OCI-LY7 (cell line): Measurements from ENCODE around the gene RAB3IL1. TPM values are rescaled to one million over a fixed set of nuclear protein-coding genes. Genes with fewer than 3 reads are reported as not detected.

ENCODE experiments used
- BruUV-seq: library from RNA; stranded (reverse); fragments of 400-500 nt; replicated peaks from 2 replicates; lab custom pipeline; 2021; lab: Mats Ljungman, UMichigan
- CTCF ChIA-PET: fragments of 300-600 bp; sonication (Branson Sonifier 250); formaldehyde crosslinking; loops from one replicate; lab custom pipeline; 2022; ENCODE audit warnings: antibody characterized with exemption; ENCODE audit not compliant: unreplicated experiment; lab: Charles Lee
- POLR2A ChIA-PET: fragments of 300-600 bp; sonication (Branson Sonifier 250); formaldehyde crosslinking; loops from one replicate; lab custom pipeline; 2022; ENCODE audit warnings: antibody characterized with exemption; lab: Charles Lee
- DNase-seq: peaks from one replicate; pipeline ENCODE4 v3.0.0-alpha.2; 2015; ENCODE audit warnings: low spot score
- H2AFZ ChIP-seq: fragments of 200-600 bp; sonication (generic), shearing (Covaris generic); 2 replicates; pipeline ENCODE4 v1.6.1; 2014; ENCODE audit warnings: mild to moderate bottlenecking, antibody characterized with exemption, low read length, moderate library complexity
- H3K27ac ChIP-seq: fragments of 200-600 bp; sonication (generic); 2 replicates; pipeline ENCODE4 v1.5.1; 2014; ENCODE audit warnings: mixed run types, low read depth, mild to moderate bottlenecking, moderate library complexity, low read length, inconsistent platforms; ENCODE audit not compliant: poor library complexity, severe bottlenecking
- H3K36me3 ChIP-seq: fragments of 200-600 bp; sonication (generic); 2 replicates; pipeline ENCODE4 v1.6.1; 2014; ENCODE audit warnings: mild to moderate bottlenecking, antibody characterized with exemption, low read length, moderate library complexity, mixed read lengths; ENCODE audit not compliant: insufficient read depth
- H3K4me1 ChIP-seq: fragments of 200-600 bp; sonication (generic); 2 replicates; pipeline ENCODE4 v1.5.1; 2014; ENCODE audit warnings: mild to moderate bottlenecking, low read length; ENCODE audit not compliant: insufficient read depth, poor library complexity, severe bottlenecking
- H3K4me2 ChIP-seq: fragments of 200-600 bp; sonication (generic); 2 replicates; pipeline ENCODE4 v1.6.1; 2014; ENCODE audit warnings: mild to moderate bottlenecking, low read length
- H3K4me3 ChIP-seq: fragments of 200-600 bp; sonication (generic); 2 replicates; pipeline ENCODE4 v1.5.1; 2014; ENCODE audit warnings: mild to moderate bottlenecking, low read depth, low read length; ENCODE audit not compliant: poor library complexity, severe bottlenecking
- H3K79me2 ChIP-seq: fragments of 200-600 bp; sonication (generic); 2 replicates; pipeline ENCODE4 v1.6.1; 2016; ENCODE audit warnings: low read depth, mild to moderate bottlenecking, low read length, moderate library complexity, mixed read lengths; ENCODE audit not compliant: insufficient read depth
- H3K9me2 ChIP-seq: fragments of 200-600 bp; sonication (generic); 2 replicates; pipeline ENCODE4 v1.6.1; 2016; ENCODE audit warnings: mild to moderate bottlenecking, low read length, mixed read lengths; ENCODE audit not compliant: insufficient read depth
- H3K9me3 ChIP-seq: fragments of 200-600 bp; sonication (generic); 2 replicates; pipeline ENCODE4 v1.6.1; 2014; ENCODE audit warnings: mild to moderate bottlenecking, mixed run types, low read length, mixed read lengths
- H4K20me1 ChIP-seq: fragments of 200-600 bp; sonication (generic); 2 replicates; pipeline ENCODE4 v1.6.1; 2014; ENCODE audit warnings: mild to moderate bottlenecking, antibody characterized with exemption, low read length, moderate library complexity, mixed read lengths; ENCODE audit not compliant: insufficient read depth
- EZH2phosphoT487 ChIP-seq: fragments of 200-600 bp; sonication (generic); IDR thresholded peaks from 2 replicates; pipeline ENCODE4 v1.6.1; 2018; ENCODE audit warnings: low read depth, borderline replicate concordance, mild to moderate bottlenecking, mixed run types, antibody characterized with exemption, low read length, moderate library complexity, mixed read lengths
- intact Hi-C: fragments of 100-400 bp; cut with micrococcal nuclease; formaldehyde crosslinking; loops from one replicate; pipeline ENCODE4 v1.10.0; 2022; ENCODE audit not compliant: unreplicated experiment
- total RNA-seq, 2 experiments: library from RNA; depleted of rRNA in 1 of 2; stranded (reverse); fragments of >200 nt in 1 of 2; shearing (Covaris generic) in 1 of 2; gene quantifications; 2 replicates each; pipeline ENCODE4 v1.2.3, GENCODE V29; 2014 to 2022
- TF ChIP-seq, protein P1 (sequence below): fragments of 200-600 bp; sonication (generic); conservative IDR thresholded peaks from 2 replicates; pipeline ENCODE4 v1.5.1; 2014; ENCODE audit warnings: mild to moderate bottlenecking, antibody characterized with exemption, low read length, moderate library complexity, mixed read lengths

Gene RAB3IL1
- total RNA-seq, 2 experiments from 2014 or later: not detected

DNA sequence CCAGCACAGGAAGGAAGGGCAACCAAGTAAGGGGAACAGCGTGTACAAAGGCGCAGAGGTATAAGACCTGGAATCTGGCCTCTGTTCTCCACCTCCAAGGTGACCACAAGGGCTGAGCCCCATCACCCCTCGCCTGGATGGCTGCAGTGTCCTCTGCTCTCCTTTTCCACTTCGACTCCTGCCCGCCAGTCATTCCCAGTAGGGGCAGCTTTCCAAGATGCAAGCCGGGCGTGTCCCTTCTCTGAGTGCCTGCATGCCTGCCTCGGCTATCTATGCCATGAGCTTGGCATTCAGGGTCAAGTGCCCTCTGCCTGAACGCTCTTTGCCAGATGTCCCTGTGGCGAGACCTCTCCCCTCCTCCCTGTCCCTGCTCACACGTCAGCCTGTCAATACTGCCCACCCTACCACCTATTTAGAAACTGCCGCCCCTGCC, 43.0 kb downstream of the RAB3IL1 start:
- H3K4me2 ChIP-seq: no peak overlapping the region
- POLR2A ChIA-PET: interaction anchor here (0.8 kb wide), 1 partner anchor 18 kb away, joined by 7 read pairs; no protein-coding TSS in a partner anchor
- H2AFZ ChIP-seq: no peak overlapping the region

DNA sequence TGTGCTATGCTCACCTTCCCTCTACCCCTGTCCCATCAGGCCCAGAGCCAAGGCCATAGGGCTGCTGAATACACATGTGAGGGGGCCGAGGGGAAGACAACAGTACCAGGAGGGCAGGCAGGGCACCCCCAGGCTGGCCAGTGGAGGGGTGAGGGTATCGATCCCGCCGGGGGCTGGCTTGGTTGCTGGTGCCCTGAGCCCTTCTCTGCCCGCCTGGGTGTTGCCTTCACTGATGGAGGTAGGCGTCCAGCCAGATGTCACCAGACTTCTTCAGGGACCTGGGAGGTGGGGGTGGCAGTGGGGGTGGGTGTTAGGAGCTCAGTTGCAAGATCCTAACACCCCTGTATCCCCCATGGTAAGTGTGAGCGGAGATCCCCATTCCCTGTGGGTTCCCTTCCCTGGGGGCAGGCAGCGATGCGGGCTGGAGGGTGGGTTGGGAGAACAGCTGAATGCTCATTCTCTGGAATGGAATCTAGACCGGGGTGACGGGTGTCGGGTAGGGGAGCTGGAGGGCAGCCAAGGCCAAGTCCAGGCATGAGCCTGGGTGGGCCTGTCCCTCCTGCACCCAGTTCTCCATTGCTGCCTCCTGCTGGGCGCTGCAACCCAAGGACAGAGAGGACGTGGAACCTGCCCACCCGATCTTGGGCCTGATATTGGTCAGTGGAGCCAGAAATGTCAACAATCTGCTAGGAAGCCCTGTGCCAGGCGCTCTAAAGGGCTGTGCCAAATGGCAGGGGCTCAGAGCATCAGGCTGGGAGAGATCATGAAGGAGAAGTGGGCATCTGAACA, 43.6 kb downstream of the RAB3IL1 start:
- Histone ChIP-seq H3K4me2 (no peak overlapping the region), H4K20me1 (no peaks in the 10 kb centered on the region), H2AFZ (no peak overlapping the region), H3K36me3 (peaks cover 24% of the 10 kb centered on the region; the same call in 1 of the 2 replicates), H3K4me3 (no peak overlapping the region), H3K9me3 (no peaks in the 10 kb centered on the region), H3K79me2 (peaks cover 3% of the 10 kb centered on the region; the same call in 1 of the 2 replicates), H3K9me2 (no peaks in the 10 kb centered on the region), H3K4me1 (peaks cover 20% of the 10 kb centered on the region), H3K27ac (no peak overlapping the region)
- DNase-seq: no peak
- no TSS peak for BruUV-seq
- intact Hi-C loops: no loop called here
- CTCF ChIA-PET: no interaction called here
- TF ChIP-seq, protein P1, sequence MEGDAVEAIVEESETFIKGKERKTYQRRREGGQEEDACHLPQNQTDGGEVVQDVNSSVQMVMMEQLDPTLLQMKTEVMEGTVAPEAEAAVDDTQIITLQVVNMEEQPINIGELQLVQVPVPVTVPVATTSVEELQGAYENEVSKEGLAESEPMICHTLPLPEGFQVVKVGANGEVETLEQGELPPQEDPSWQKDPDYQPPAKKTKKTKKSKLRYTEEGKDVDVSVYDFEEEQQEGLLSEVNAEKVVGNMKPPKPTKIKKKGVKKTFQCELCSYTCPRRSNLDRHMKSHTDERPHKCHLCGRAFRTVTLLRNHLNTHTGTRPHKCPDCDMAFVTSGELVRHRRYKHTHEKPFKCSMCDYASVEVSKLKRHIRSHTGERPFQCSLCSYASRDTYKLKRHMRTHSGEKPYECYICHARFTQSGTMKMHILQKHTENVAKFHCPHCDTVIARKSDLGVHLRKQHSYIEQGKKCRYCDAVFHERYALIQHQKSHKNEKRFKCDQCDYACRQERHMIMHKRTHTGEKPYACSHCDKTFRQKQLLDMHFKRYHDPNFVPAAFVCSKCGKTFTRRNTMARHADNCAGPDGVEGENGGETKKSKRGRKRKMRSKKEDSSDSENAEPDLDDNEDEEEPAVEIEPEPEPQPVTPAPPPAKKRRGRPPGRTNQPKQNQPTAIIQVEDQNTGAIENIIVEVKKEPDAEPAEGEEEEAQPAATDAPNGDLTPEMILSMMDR: no peak
- TF ChIP-seq EZH2phosphoT487: no peak
- POLR2A ChIA-PET: no interaction called here

More for the DNA sequence above, 43.0 kb downstream of the RAB3IL1 start:
- CTCF ChIA-PET: interaction anchor here (0.7 kb wide), 1 partner anchor 24 kb away, joined by 3 read pairs; no protein-coding TSS in a partner anchor
- Histone ChIP-seq H3K4me1 (peaks cover 26% of the 10 kb centered on the region), H4K20me1 (no peaks in the 10 kb centered on the region), H3K79me2 (peaks cover 9% of the 10 kb centered on the region; the same call in 1 of the 2 replicates), H3K27ac (no peak overlapping the region), H3K36me3 (peaks cover 29% of the 10 kb centered on the region; the same call in 1 of the 2 replicates), H3K9me3 (no peaks in the 10 kb centered on the region), H3K9me2 (no peaks in the 10 kb centered on the region), H3K4me3 (no peak overlapping the region)
- BruUV-seq: no TSS peak
- no peak for DNase-seq
- intact Hi-C loops: no loop called here
- TF ChIP-seq EZH2phosphoT487: no peak
- TF ChIP-seq, protein P1: no peak
